HG03342 (cell line): Measurements from ENCODE around the gene TSPEAR.

Experiments
- ATAC-seq: cut with Tn5 transposase; IDR thresholded peaks from one replicate; pipeline ENCODE4 v1.9.1; 2021; ENCODE audit warnings: mild to moderate bottlenecking, moderate library complexity; ENCODE audit not compliant: unreplicated experiment

Gene TSPEAR

GRCh38 chr21:44711327-44712202 lies at the start of gene TSPEAR:
TSPEAR (minus strand) TSS chr21:44711572; CDS start chr21:44711514, 58 bp downstream.
- ATAC-seq: no peak

- ATAC-seq: no peak
Measured at GRCh38 chr21:44760376-44760775, 49.0 kb upstream of the TSPEAR start.

- no peak for ATAC-seq
Measured at GRCh38 chr21:44759628-44760285, 48.4 kb upstream of the TSPEAR start.

GRCh38 chr21:44758781-44759627 lies 47.6 kb upstream of the TSPEAR start:
- ATAC-seq: no peak

- ATAC-seq: no peak
Measured at GRCh38 chr21:44758141-44758561, 46.8 kb upstream of the TSPEAR start.

- no peak for ATAC-seq
Measured at GRCh38 chr21:44757731-44758130, 46.4 kb upstream of the TSPEAR start.

GRCh38 chr21:44756423-44757185 lies 45.2 kb upstream of the TSPEAR start:
- ATAC-seq: no peak

GRCh38 chr21:44755227-44755626 lies 43.9 kb upstream of the TSPEAR start:
- ATAC-seq: no peak

GRCh38 chr21:44753357-44753756 lies 42.0 kb upstream of the TSPEAR start:
- no peak for ATAC-seq

- ATAC-seq: no peak
Measured at GRCh38 chr21:44752671-44753235, 41.4 kb upstream of the TSPEAR start.

GRCh38 chr21:44751799-44752636 lies 40.6 kb upstream of the TSPEAR start:
- no peak for ATAC-seq

- no peak for ATAC-seq
Measured at GRCh38 chr21:44751186-44751798, 39.9 kb upstream of the TSPEAR start.

GRCh38 chr21:44750675-44751025 lies 39.3 kb upstream of the TSPEAR start:
- ATAC-seq: no peak

GRCh38 chr21:44749759-44750674 lies 38.6 kb upstream of the TSPEAR start:
- ATAC-seq: no peak

GRCh38 chr21:44749116-44749758 lies 37.9 kb upstream of the TSPEAR start:
- ATAC-seq: no peak

GRCh38 chr21:44748621-44749020 lies 37.2 kb upstream of the TSPEAR start:
- no peak for ATAC-seq

GRCh38 chr21:44742418-44743153 lies 31.2 kb upstream of the TSPEAR start:
- no peak for ATAC-seq
